ENCODE results near the gene ST8SIA6.

The ST8SIA6 gene

GRCh38 chr10:17396004-17396403 lies 58.4 kb downstream of the ST8SIA6 start:
- no peak for DNase-seq (ENCODE audit: low spot score)
- TF ChIP-seq CTCF (IDR thresholded peaks at IDR 0.05; ENCODE audit: extremely low read depth, missing control alignments) = no peak

GRCh38 chr10:17394854-17395253 lies 59.5 kb downstream of the ST8SIA6 start:
- no peak for DNase-seq (ENCODE audit: low spot score)
- TF ChIP-seq CTCF (IDR thresholded peaks at IDR 0.05; ENCODE audit: extremely low read depth, missing control alignments) = no peak

DNA sequence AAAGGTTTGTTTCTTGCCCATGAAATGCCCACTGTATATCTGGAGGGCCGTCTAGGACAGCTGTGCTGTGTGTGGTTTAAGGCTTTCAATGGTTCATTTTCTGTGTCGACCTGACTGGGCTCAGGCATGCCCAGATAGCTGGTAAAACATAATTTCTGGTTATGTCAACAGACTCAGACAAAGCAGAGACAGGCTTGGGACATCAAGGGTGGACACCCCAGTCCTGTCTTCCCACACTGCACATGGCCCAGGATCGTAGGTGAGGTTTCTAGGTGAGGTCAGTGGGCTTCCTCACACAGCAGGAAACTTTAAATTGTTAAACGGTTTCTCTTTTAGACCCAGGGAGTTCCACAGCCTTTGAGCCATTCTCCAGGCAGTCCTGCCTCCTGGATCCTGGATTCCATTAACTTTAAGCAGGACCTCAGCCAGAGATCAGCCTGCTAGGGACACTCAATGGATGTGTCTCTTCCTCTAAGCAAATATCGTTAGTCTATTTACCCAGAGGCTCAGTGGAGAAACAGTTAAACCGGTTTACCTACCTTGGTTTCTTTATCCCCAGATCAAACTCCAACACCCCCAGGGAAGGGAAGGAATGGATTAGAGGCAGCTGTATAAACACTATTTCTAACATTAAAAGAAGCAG lies 66.4 kb downstream of the ST8SIA6 start:
- no peak for DNase-seq (ENCODE audit: low spot score)
- TF ChIP-seq CTCF (IDR thresholded peaks at IDR 0.05; ENCODE audit: extremely low read depth, missing control alignments) = no peak

- DNase-seq (ENCODE audit: low spot score) = no peak
Observed at GRCh38 chr10:17386616-17387075, 67.7 kb downstream of the ST8SIA6 start.

GRCh38 chr10:17386021-17386420 lies 68.4 kb downstream of the ST8SIA6 start:
- no peak for TF ChIP-seq CTCF (IDR thresholded peaks at IDR 0.05; ENCODE audit: extremely low read depth, missing control alignments)
- DNase-seq (ENCODE audit: low spot score) = no peak

More at GRCh38 chr10:17386616-17387075, 67.7 kb downstream of the ST8SIA6 start:
- no peak for TF ChIP-seq CTCF (IDR thresholded peaks at IDR 0.05; ENCODE audit: extremely low read depth, missing control alignments)

- TF ChIP-seq CTCF (IDR thresholded peaks at IDR 0.05; ENCODE audit: extremely low read depth, missing control alignments) = no peak
- DNase-seq (ENCODE audit: low spot score) = no peak
Observed at GRCh38 chr10:17385066-17385465, 69.3 kb downstream of the ST8SIA6 start.

- no peak for TF ChIP-seq CTCF (IDR thresholded peaks at IDR 0.05; ENCODE audit: extremely low read depth, missing control alignments)
- DNase-seq (ENCODE audit: low spot score) = no peak
Observed at GRCh38 chr10:17383801-17384555, 70.4 kb downstream of the ST8SIA6 start.
